VCaP (cell line): ENCODE data around the gene CORO6.

ENCODE experiments used
- H3K27ac ChIP-seq: fragments of 450-650 bp; 2 replicates; pipeline ENCODE4 v1.5.1; 2017
- CTCF ChIP-seq: fragments of 450-650 bp; conservative IDR thresholded peaks from 2 replicates; pipeline ENCODE4 v1.5.1; 2017; ENCODE audit warnings: mild to moderate bottlenecking, moderate library complexity

CORO6 gene

GRCh38 chr17:29622337-29623282 lies at the start of gene CORO6:
TSS of gene CORO6 (minus strand) at chr17:29622912. CDS start at chr17:29621421, 1,491 bp downstream.
- TF ChIP-seq CTCF: no peak
- H3K27ac ChIP-seq: peak within 1 kb of the TSS; percentile 47; the same call in 1 of the 2 replicates

- no peak for TF ChIP-seq CTCF
- H3K27ac ChIP-seq: no peak overlapping the region
These were observed 48.9 kb upstream of the CORO6 start for GRCh38 chr17:29671661-29672060.

- no peak for TF ChIP-seq CTCF
- no peak overlapping the region for H3K27ac ChIP-seq
These were observed 46.6 kb upstream of the CORO6 start for GRCh38 chr17:29669266-29669665.

GRCh38 chr17:29667969-29668368 lies 45.3 kb upstream of the CORO6 start:
- no peak for TF ChIP-seq CTCF
- no peak overlapping the region for H3K27ac ChIP-seq

- no peak for TF ChIP-seq CTCF
- H3K27ac ChIP-seq: no peak overlapping the region
These were observed 42.7 kb upstream of the CORO6 start for GRCh38 chr17:29665481-29665810.

GRCh38 chr17:29664743-29665480 lies 42.2 kb upstream of the CORO6 start:
- H3K27ac ChIP-seq: no peak overlapping the region
- no peak for TF ChIP-seq CTCF

- TF ChIP-seq CTCF: no peak
- H3K27ac ChIP-seq: no peak overlapping the region
These were observed 40.4 kb upstream of the CORO6 start for GRCh38 chr17:29663155-29663554.
